Prostate gland (tissue), 2 donors: ENCODE results near the gene FAM50B. TPM values are rescaled to one million over a fixed set of nuclear protein-coding genes. Genes with fewer than 3 reads are reported as not detected.

Experiments
- DNase-seq: peaks from one replicate; pipeline ENCODE4 v3.0.0-alpha.2; 2019; ENCODE audit warnings: low spot score
- H3K27ac ChIP-seq, 2 donors: fragments of 200-600 bp; sonication (generic); 2 replicates each; pipeline ENCODE4 v1.5.1; 2017 to 2019
- H3K27me3 ChIP-seq: fragments of 200-600 bp; sonication (generic); replicated peaks from 2 replicates; pipeline ENCODE4 v1.5.1; 2019; ENCODE audit not compliant: insufficient read depth
- H3K36me3 ChIP-seq, 2 donors: fragments of 200-600 bp; sonication (generic); 1 replicate in 1 of 2; 2 replicates in 1 of 2; pipeline versions ENCODE4 v1.5.1 to v1.8.1; 2017 to 2019
- H3K4me1 ChIP-seq: fragments of 200-600 bp; sonication (generic); replicated peaks from 2 replicates; pipeline ENCODE4 v1.5.1; 2019
- H3K4me3 ChIP-seq, 2 donors: fragments of 200-600 bp; sonication (generic); 2 replicates each; pipeline ENCODE4 v1.5.1; 2017 to 2019
- H3K9me3 ChIP-seq: fragments of 200-600 bp; sonication (generic); 2 replicates; pipeline ENCODE4 v1.5.1; 2017
- POLR2A ChIP-seq: fragments of 450-650 bp; IDR thresholded peaks from one replicate; pipeline ENCODE4 v1.6.1; 2016; ENCODE audit warnings: antibody characterized with exemption, mild to moderate bottlenecking
- POLR2AphosphoS5 ChIP-seq: sonication (generic); formaldehyde crosslinking; IDR thresholded peaks from one replicate; pipeline ENCODE4 v1.6.1; 2017; ENCODE audit warnings: antibody characterized with exemption
- WGBS: methylation state at CpG from one replicate; pipeline ENCODE4 v1.1.5; 2018; 5-methylcytosine and 5-hydroxymethylcytosine counted together
- intact Hi-C: fragments of 100-400 bp; cut with DNase I; formaldehyde crosslinking; loops from one replicate; pipeline ENCODE4 v1.14.2; 2022
- total RNA-seq, 2 donors: library from RNA; depleted of rRNA; stranded (reverse); fragments of >200 nt; gene quantifications; one replicate each; pipeline ENCODE4 v1.1.0, GENCODE V29; 2016
- TF ChIP-seq, protein P1 (sequence below), 4 experiments: fragments of 200-600 bp in 2 of 4; fragments of 450-650 bp in 2 of 4; sonication (generic) in 2 of 4; IDR thresholded peaks; 1 replicate in 3 of 4; 2 replicates in 1 of 4; pipeline ENCODE4 v1.5.1; 2016 to 2019; ENCODE audit warnings: antibody characterized with exemption in 4 of 4, mild to moderate bottlenecking in 2 of 4, moderate library complexity in 2 of 4

Gene FAM50B
- total RNA-seq, 2 donors from 2014 or later: 14.2 to 36.4 TPM

DNA sequence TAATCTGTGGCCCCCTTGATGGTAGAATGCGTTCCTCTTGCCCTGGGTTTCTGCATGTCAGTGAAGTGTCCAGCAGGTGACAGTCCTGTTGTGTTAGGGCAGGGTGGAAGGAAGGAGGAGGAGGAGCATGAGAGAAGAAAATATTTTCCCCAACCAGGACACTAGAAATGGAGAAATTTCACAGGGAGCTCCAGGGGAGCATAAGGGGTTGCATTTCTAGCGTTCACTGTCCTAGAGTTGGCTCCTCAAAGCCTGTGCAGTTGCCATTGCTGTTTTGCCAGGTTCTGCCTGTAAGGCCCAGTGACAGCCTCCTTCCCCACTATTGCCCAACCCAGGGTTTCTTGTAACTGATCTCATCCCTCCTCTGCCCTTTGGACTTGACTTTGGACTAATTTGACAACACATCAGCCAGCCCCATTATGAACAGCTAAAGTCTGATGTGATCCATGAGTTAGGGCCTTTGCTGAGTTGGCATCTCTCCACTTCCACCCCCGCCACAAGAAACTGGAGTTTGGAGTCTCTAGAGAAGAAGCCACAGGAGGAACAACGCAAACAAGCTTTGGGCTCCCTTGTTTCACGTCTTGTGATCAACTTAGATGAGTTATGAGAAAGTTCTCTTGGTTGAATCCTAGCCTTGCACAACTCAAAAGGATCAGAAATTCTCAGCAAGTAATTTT lies 14.0 kb upstream of the FAM50B start:
- DNase-seq: no peak

DNA sequence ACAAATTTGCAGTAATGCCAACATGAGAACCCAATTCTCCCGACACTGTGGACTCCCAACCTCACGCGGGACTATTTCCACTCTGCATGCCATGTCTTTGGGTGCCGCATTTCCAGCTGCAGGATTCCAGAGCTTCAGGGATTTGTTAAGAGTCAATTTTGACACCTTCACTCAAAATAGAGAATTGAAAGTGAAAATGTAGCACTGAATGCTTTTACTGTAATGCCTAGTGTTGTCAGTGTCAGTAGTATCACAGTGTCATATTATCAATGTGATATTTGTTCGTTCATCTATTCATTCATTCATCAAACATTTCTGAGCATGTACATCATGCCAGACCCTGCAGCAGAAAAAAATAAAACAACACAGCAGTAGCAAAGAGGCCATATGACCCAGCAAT lies 13.4 kb upstream of the FAM50B start:
- no peaks in the 10 kb centered on the region for H3K9me3 ChIP-seq
- WGBS: 92% methylated on average over 5 of the region's 5 CpGs
- intact Hi-C loops: no loop called here
- H3K27me3 ChIP-seq: no peaks in the 10 kb centered on the region
- H3K36me3 ChIP-seq: no peaks in the 10 kb centered on the region
- TF ChIP-seq POLR2A: no peak
- TF ChIP-seq, protein P1, sequence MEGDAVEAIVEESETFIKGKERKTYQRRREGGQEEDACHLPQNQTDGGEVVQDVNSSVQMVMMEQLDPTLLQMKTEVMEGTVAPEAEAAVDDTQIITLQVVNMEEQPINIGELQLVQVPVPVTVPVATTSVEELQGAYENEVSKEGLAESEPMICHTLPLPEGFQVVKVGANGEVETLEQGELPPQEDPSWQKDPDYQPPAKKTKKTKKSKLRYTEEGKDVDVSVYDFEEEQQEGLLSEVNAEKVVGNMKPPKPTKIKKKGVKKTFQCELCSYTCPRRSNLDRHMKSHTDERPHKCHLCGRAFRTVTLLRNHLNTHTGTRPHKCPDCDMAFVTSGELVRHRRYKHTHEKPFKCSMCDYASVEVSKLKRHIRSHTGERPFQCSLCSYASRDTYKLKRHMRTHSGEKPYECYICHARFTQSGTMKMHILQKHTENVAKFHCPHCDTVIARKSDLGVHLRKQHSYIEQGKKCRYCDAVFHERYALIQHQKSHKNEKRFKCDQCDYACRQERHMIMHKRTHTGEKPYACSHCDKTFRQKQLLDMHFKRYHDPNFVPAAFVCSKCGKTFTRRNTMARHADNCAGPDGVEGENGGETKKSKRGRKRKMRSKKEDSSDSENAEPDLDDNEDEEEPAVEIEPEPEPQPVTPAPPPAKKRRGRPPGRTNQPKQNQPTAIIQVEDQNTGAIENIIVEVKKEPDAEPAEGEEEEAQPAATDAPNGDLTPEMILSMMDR (IDR thresholded peaks at IDR 0.05): no peak
- TF ChIP-seq POLR2AphosphoS5: no peak
- no peak overlapping the region for H3K27ac ChIP-seq
- no peaks in the 10 kb centered on the region for H3K4me1 ChIP-seq
- DNase-seq: no peak
- H3K4me3 ChIP-seq: no peak overlapping the region

More for the DNA sequence above, 14.0 kb upstream of the FAM50B start:
- intact Hi-C loops: no loop called here
- Histone ChIP-seq H3K36me3 (no peaks in the 10 kb centered on the region), H3K4me3 (no peak overlapping the region), H3K4me1 (no peaks in the 10 kb centered on the region), H3K27ac (no peak overlapping the region), H3K27me3 (no peaks in the 10 kb centered on the region), H3K9me3 (no peaks in the 10 kb centered on the region)
- WGBS: 86% methylated on average over 5 of the region's 5 CpGs
- TF ChIP-seq POLR2A: no peak
- TF ChIP-seq POLR2AphosphoS5: no peak
- TF ChIP-seq, protein P1 (IDR thresholded peaks at IDR 0.05): no peak

DNA sequence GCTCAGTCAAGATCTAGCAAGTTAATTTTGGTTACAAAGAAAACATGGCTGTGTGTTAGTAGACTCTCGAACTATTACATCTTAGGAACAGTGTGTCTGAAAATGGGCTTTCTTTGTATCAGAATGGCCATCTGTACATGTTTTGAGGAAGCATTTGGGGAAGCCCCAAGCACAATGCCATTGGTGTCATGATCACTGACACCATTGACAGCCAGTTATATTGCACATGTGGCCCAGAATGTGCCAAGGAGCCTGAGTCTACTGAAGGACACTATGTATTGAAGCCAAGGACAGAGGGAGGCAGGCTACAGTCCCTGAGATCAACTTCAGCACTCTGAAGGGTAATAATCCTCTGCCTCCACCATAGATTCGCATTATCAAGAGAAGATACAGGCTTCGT lies 12.6 kb upstream of the FAM50B start:
- Histone ChIP-seq H3K27ac (no peak overlapping the region), H3K4me1 (no peaks in the 10 kb centered on the region), H3K27me3 (no peaks in the 10 kb centered on the region), H3K9me3 (no peaks in the 10 kb centered on the region), H3K4me3 (no peak overlapping the region), H3K36me3 (no peaks in the 10 kb centered on the region)
- TF ChIP-seq POLR2AphosphoS5 (no peak), POLR2A (no peak)
- TF ChIP-seq, protein P1 (IDR thresholded peaks at IDR 0.05): no peak
- intact Hi-C loops: no loop called here
- no peak for DNase-seq
- WGBS: 99% methylated on average over 3 of the region's 3 CpGs

DNA sequence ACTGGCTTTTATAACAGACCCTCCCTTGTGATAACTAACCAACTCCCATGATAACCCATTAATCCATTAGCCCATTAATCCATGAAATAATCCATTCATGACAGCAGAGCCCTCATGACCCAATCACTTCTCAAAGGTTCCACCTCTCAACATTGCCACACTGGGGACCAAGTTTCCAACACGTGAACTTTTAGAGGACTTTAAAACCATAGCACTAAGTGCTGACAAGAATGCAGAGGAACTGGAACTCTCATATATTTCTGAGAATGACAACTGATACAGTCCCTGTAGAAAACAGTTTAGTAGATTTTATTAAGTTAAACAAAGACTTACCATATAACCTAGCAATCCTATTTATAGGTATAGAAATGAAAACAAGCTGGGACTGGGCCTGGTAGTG lies 11.4 kb upstream of the FAM50B start:
- no peak overlapping the region for H3K27ac ChIP-seq
- H3K4me1 ChIP-seq: no peaks in the 10 kb centered on the region
- H3K27me3 ChIP-seq: no peaks in the 10 kb centered on the region
- no peaks in the 10 kb centered on the region for H3K9me3 ChIP-seq
- TF ChIP-seq POLR2A: no peak
- TF ChIP-seq, protein P1 (IDR thresholded peaks at IDR 0.05): no peak
- no peak for TF ChIP-seq POLR2AphosphoS5
- H3K36me3 ChIP-seq: no peaks in the 10 kb centered on the region
- no peak overlapping the region for H3K4me3 ChIP-seq
- no peak for DNase-seq
- 76% methylated on average over 1 of the region's 1 CpG for WGBS
- intact Hi-C loops: no loop called here
